ENCODE results near the gene BPIFB3. TPM values are rescaled to one million over a fixed set of nuclear protein-coding genes. Genes with fewer than 3 reads are reported as not detected.

The BPIFB3 gene
- total and polyA plus RNA-seq, 2 of the 13 experiments (the other 11 are each of a cell fraction or from before 2014, with no cell fraction given) = 0.09 TPM; not detected in 1

GRCh38 chr20:33005132-33005566 is 48.6 kb upstream of the BPIFB3 start (continued):
- TF ChIP-seq FOXJ3 (CRISPR knock-in tag; IDR thresholded peaks at IDR 0.05; ENCODE audit: borderline replicate concordance) = peak; percentile 30; the same call in 1 of the 2 replicates
- no peak; the same call in 1 of the 2 replicates for TF ChIP-seq ZKSCAN8 (CRISPR knock-in tag; IDR thresholded peaks at IDR 0.05; ENCODE audit: borderline replicate concordance)
- TF ChIP-seq RFXAP (CRISPR knock-in tag; IDR thresholded peaks at IDR 0.05; ENCODE audit: borderline replicate concordance) = peak; percentile 60; the same call in 1 of the 2 replicates
- no peak for TF ChIP-seq ZNF234 (CRISPR knock-in tag; conservative IDR thresholded peaks at IDR 0.05)
- TF ChIP-seq, protein P1, sequence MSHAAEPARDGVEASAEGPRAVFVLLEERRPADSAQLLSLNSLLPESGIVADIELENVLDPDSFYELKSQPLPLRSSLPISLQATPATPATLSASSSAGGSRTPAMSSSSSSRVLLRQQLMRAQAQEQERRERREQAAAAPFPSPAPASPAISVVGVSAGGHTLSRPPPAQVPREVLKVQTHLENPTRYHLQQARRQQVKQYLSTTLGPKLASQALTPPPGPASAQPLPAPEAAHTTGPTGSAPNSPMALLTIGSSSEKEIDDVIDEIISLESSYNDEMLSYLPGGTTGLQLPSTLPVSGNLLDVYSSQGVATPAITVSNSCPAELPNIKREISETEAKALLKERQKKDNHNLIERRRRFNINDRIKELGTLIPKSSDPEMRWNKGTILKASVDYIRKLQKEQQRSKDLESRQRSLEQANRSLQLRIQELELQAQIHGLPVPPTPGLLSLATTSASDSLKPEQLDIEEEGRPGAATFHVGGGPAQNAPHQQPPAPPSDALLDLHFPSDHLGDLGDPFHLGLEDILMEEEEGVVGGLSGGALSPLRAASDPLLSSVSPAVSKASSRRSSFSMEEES (CRISPR knock-in tag; IDR thresholded peaks at IDR 0.05) = peak; percentile 28; the same call in 1 of the 2 replicates
- peak; percentile 62; the same call in 1 of the 2 replicates for TF ChIP-seq ZNF749 (CRISPR knock-in tag; IDR thresholded peaks at IDR 0.05; ENCODE audit: borderline replicate concordance)
- TF ChIP-seq RELA (CRISPR knock-in tag; IDR thresholded peaks at IDR 0.05) = no peak
- TF ChIP-seq ZNF280D (CRISPR knock-in tag; IDR thresholded peaks at IDR 0.05) = no peak
- TF ChIP-seq, protein P2, sequence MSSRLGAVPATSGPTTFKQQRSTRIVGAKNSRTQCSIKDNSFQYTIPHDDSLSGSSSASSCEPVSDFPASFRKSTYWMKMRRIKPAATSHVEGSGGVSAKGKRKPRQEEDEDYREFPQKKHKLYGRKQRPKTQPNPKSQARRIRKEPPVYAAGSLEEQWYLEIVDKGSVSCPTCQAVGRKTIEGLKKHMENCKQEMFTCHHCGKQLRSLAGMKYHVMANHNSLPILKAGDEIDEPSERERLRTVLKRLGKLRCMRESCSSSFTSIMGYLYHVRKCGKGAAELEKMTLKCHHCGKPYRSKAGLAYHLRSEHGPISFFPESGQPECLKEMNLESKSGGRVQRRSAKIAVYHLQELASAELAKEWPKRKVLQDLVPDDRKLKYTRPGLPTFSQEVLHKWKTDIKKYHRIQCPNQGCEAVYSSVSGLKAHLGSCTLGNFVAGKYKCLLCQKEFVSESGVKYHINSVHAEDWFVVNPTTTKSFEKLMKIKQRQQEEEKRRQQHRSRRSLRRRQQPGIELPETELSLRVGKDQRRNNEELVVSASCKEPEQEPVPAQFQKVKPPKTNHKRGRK (CRISPR knock-in tag; IDR thresholded peaks at IDR 0.05) = no peak
- TF ChIP-seq ISL2 (CRISPR knock-in tag; IDR thresholded peaks at IDR 0.05) = 0 out of 2 replicates have a peak, but pooled peaks have one; percentile 14
- TF ChIP-seq NCOA1 (CRISPR knock-in tag; IDR thresholded peaks at IDR 0.05) = no peak
- TF ChIP-seq KAT7 (CRISPR knock-in tag; IDR thresholded peaks at IDR 0.05; ENCODE audit: borderline replicate concordance) = no peak
- no peak for TF ChIP-seq IRF1 (CRISPR knock-in tag; IDR thresholded peaks at IDR 0.05; ENCODE audit: low read depth)
- peak; percentile 31; the same call in 1 of the 2 replicates for TF ChIP-seq ZFY (CRISPR knock-in tag; IDR thresholded peaks at IDR 0.05)
- 0 out of 2 replicates have a peak, but pooled peaks have one; percentile 18 for TF ChIP-seq NR0B2 (CRISPR knock-in tag; IDR thresholded peaks at IDR 0.05)
- TF ChIP-seq POLR2AphosphoS5 (IDR thresholded peaks at IDR 0.05; ENCODE audit: low read depth, low read length) = no peak
- TF ChIP-seq SMC3 (IDR thresholded peaks at IDR 0.05; ENCODE audit: low read length) = peak; percentile 63
- TF ChIP-seq, protein P3, sequence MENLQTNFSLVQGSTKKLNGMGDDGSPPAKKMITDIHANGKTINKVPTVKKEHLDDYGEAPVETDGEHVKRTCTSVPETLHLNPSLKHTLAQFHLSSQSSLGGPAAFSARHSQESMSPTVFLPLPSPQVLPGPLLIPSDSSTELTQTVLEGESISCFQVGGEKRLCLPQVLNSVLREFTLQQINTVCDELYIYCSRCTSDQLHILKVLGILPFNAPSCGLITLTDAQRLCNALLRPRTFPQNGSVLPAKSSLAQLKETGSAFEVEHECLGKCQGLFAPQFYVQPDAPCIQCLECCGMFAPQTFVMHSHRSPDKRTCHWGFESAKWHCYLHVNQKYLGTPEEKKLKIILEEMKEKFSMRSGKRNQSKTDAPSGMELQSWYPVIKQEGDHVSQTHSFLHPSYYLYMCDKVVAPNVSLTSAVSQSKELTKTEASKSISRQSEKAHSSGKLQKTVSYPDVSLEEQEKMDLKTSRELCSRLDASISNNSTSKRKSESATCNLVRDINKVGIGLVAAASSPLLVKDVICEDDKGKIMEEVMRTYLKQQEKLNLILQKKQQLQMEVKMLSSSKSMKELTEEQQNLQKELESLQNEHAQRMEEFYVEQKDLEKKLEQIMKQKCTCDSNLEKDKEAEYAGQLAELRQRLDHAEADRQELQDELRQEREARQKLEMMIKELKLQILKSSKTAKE (CRISPR knock-in tag; IDR thresholded peaks at IDR 0.05; ENCODE audit: borderline replicate concordance) = no peak
- TF ChIP-seq PHF8 (CRISPR knock-in tag; IDR thresholded peaks at IDR 0.05) = no peak
- peak; percentile 73; the same call in 1 of the 2 replicates for TF ChIP-seq ZNF24 (IDR thresholded peaks at IDR 0.05)
